HG03103 (cell line): Measurements from ENCODE around the gene P2RX6.
"Not testable (repeated sequence)": the region's sequence is repeated elsewhere in the genome, so short reads cannot be mapped to it uniquely, and the experiment has no call there.

Experiments
- ATAC-seq: cut with Tn5 transposase; IDR thresholded peaks from one replicate; pipeline ENCODE4 v1.9.1; 2021; ENCODE audit warnings: low read depth; ENCODE audit not compliant: unreplicated experiment

P2RX6 gene

GRCh38 chr22:21071796-21072195, 56.8 kb downstream of the P2RX6 start:
- ATAC-seq, result not testable (repeated sequence)

- ATAC-seq, result no peak
These were observed 58.1 kb downstream of the P2RX6 start for GRCh38 chr22:21073023-21073422.

- ATAC-seq, result no peak
These were observed 58.5 kb downstream of the P2RX6 start for GRCh38 chr22:21073482-21073881.

- no peak for ATAC-seq
These were observed 59.2 kb downstream of the P2RX6 start for GRCh38 chr22:21074102-21074715.

- ATAC-seq, result no peak
These were observed 60.7 kb downstream of the P2RX6 start for GRCh38 chr22:21075516-21076138.

- no peak for ATAC-seq
These were observed 62.1 kb downstream of the P2RX6 start for GRCh38 chr22:21076912-21077625.
